ENCODE measurements around the gene SERP2.

SERP2 gene

DNA sequence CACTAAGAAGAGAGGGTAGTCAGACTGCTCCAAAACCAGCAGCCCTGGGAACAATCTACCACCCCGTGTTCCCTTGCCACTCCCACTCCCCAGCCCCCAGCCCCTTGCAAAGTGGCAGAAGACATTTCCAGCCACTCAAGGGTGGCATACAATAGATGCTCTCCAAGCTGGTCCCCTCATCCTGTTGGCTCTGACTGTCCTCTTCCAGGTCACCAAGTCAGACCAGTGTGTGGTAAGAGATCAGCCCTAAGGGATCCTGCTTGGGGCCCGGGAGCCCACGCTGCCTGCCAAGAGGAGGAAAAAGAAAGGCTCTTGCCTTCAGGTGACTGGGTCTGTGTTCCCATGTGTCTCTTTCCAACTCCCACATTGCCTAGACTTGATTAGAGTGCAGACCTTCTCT lies 25.0 kb downstream of the SERP2 start:
- no peak overlapping the region for H3K4me3 ChIP-seq (ENCODE audit: control insufficient read depth, low read depth, low read length)
- no peak for DNase-seq (ENCODE audit: low read depth)
- TF ChIP-seq, protein P1, sequence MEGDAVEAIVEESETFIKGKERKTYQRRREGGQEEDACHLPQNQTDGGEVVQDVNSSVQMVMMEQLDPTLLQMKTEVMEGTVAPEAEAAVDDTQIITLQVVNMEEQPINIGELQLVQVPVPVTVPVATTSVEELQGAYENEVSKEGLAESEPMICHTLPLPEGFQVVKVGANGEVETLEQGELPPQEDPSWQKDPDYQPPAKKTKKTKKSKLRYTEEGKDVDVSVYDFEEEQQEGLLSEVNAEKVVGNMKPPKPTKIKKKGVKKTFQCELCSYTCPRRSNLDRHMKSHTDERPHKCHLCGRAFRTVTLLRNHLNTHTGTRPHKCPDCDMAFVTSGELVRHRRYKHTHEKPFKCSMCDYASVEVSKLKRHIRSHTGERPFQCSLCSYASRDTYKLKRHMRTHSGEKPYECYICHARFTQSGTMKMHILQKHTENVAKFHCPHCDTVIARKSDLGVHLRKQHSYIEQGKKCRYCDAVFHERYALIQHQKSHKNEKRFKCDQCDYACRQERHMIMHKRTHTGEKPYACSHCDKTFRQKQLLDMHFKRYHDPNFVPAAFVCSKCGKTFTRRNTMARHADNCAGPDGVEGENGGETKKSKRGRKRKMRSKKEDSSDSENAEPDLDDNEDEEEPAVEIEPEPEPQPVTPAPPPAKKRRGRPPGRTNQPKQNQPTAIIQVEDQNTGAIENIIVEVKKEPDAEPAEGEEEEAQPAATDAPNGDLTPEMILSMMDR (conservative IDR thresholded peaks at IDR 0.05; ENCODE audit: control insufficient read depth, insufficient read depth, low read depth, low read length), result no peak

DNA sequence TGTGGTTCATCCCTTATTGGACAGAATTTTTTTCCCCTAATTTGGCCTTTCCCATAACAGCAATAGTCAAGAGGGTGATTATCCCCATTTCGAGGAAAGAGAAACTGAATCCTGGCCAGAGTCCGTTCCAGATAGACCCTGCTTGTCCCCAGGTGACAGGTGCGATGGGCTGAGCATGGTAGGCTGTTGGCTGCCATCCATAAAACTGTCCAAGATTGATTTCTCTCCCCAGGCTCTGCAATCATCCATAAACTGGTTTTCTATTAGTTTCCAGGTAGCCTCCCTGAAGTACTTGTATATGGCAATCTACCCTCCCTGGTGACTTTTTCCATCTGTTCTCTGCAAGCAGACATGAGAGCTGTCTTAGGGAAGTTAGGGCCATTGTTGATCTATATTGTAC lies 25.4 kb downstream of the SERP2 start:
- no peak overlapping the region for H3K4me3 ChIP-seq (ENCODE audit: control insufficient read depth, low read depth, low read length)
- TF ChIP-seq, protein P1 (conservative IDR thresholded peaks at IDR 0.05; ENCODE audit: control insufficient read depth, insufficient read depth, low read depth, low read length), result no peak
- no peak for DNase-seq (ENCODE audit: low read depth)

DNA sequence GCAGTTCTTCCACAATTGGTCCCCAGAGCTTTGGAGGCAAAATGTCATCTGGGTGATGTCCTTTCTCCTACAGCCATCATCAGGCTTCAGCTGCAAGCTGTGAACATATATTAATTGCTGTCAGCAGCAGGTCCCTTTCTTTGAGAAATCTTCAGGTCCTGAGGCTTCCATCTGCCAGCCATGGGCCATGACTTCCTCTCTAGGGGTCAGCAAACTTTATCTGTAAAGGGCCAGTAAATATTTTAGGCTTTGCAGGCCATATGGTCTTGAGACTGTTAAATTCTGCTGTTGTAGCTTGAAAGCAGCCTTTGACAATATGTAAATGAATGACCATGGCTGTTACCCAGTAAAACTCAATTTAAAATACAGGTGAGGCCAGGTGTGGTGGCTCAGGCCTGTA lies 27.1 kb downstream of the SERP2 start:
- TF ChIP-seq, protein P1 (conservative IDR thresholded peaks at IDR 0.05; ENCODE audit: control insufficient read depth, insufficient read depth, low read depth, low read length), result no peak
- H3K4me3 ChIP-seq (ENCODE audit: control insufficient read depth, low read depth, low read length), result no peak overlapping the region
- no peak for DNase-seq (ENCODE audit: low read depth)

DNA sequence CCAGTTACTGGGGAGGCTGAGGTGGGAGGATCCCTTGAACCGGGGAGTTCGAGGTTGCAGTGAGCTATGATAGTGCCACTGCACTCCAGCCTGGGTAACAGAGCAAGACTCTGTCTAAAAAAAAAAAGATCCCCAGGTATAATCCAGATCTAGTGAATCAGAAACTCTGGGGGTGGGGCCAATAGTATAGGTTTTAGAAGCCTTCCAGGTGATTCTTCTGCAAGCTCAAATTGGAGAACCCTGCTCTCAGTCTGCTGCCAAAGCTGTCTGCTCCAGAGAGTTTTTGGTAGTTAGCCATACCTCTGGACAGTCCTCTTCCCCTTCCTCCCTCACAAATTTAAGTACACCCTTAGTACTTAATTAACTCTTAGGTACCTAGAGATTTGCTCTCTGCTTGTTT lies 28.0 kb downstream of the SERP2 start:
- H3K4me3 ChIP-seq (ENCODE audit: control insufficient read depth, low read depth, low read length), result no peak overlapping the region
- no peak for DNase-seq (ENCODE audit: low read depth)
- TF ChIP-seq, protein P1 (conservative IDR thresholded peaks at IDR 0.05; ENCODE audit: control insufficient read depth, insufficient read depth, low read depth, low read length), result no peak

DNA sequence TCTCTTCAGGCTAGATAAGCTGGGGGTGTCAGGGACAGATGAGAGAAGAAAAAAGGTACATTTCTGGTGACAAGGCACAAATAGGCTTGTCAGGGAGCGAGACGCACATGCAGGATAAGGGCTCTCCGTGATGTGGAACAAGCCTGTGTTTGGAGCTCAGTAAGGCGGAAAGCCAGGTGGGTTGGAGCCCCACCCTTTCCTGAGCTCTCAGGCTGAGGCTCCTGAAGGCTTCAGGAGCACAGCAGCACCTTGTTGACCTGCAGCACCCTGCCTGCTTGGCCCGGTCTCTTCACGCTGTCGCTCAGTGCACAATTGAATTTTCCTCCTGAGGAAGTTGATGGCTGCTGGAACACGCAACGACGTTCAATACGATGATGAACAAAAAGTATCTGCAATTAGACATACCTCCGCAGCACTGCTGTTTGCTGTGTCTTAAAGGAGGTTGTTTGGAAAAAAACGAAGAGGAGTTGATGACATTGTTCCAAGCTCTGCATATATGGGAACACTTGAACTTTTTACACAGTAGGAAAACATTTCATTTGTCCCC lies 29.3 kb downstream of the SERP2 start:
- no peak overlapping the region for H3K4me3 ChIP-seq (ENCODE audit: control insufficient read depth, low read depth, low read length)
- DNase-seq (ENCODE audit: low read depth), result no peak
- TF ChIP-seq, protein P1 (conservative IDR thresholded peaks at IDR 0.05; ENCODE audit: control insufficient read depth, insufficient read depth, low read depth, low read length), result no peak

DNA sequence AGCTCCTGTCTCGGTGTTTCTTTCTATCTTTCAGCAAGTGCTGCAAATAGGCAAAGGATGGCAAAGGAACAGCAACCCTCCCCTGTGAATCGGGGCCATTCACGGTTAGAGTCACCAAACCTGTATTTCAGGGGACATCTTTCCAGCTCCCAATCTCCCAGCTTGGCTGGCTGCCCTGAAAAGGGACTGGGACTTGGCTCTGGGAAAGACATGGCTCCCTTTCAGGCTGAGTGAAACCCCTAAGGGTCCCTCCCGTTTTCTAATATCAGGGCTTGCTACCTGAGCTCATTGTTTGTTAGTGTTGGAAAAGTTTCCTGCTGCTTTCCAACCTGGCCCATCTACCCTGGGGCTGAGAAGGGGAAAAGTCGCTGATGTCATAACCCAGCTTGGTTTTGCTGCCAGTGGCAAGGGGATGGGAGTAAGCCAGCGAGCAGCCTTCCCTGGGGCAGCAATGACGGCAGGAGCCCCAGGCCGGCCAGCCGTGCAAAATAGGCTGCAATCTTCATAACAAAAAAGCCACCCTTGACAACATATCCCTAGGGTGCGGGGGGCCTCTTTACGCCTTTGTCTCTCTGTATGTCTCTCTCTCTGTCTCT lies 29.9 kb downstream of the SERP2 start:
- no peak for DNase-seq (ENCODE audit: low read depth)
- no peak overlapping the region for H3K4me3 ChIP-seq (ENCODE audit: control insufficient read depth, low read depth, low read length)
- TF ChIP-seq, protein P1 (conservative IDR thresholded peaks at IDR 0.05; ENCODE audit: control insufficient read depth, insufficient read depth, low read depth, low read length), result no peak
